HG02588 (cell line): ENCODE results near the gene TLK1.
A peak's percentile ranks its signal among the peaks of the same experiment; 100 is the strongest.

Experiments
- ATAC-seq: cut with Tn5 transposase; IDR thresholded peaks from one replicate; pipeline ENCODE4 v1.9.1; 2021; ENCODE audit warnings: mild to moderate bottlenecking, moderate library complexity; ENCODE audit not compliant: unreplicated experiment

Gene TLK1

DNA sequence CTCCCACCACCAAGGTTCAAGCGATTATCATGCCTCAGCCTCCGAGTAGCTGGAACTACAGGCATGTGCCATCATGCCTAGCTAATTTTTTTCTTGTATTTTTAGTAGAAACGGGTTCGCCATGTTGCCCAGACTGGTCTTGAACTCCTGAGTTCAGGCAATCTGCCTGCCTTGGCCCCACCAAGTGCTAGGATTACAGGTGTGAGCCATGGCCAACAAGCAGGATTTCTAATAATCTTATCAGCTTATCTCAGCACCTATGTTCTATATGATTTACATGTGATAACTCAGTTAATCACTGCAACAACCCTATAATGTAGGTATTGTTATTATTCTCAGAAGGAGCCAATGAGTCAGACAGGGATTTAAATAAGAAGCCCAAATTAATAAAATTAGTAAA, 151.3 kb downstream of the TLK1 start:
- no peak for ATAC-seq

DNA sequence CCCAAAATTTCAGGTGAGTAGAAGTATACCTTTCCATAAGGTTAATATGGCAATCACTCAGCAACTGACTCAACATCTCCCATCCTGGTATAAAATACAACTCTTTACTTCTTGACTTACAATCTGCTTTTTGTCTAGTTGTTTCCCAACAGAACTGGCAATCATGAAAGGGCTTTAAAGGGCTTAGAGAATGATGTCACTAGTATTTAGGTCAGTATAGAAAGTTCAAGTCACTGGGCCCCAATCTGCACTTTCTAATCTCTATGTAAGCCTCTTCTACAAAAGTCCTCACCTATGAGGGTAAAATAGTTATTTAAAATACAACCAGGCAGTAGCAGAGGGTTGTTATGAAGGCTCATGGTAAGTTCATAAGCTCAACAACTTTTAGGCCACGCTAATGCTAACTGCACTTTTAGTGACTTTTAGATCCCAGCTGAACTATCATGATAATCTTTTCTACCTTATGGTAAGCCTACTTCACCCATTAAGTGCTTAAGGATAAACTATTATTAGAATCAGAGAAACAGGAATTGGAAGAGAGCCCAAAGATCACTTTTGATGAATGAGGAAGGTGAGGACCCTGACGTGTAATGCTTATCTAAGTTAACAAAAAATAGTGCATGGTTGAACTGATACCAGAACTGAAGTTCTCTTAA, 152.0 kb downstream of the TLK1 start:
- no peak for ATAC-seq

DNA sequence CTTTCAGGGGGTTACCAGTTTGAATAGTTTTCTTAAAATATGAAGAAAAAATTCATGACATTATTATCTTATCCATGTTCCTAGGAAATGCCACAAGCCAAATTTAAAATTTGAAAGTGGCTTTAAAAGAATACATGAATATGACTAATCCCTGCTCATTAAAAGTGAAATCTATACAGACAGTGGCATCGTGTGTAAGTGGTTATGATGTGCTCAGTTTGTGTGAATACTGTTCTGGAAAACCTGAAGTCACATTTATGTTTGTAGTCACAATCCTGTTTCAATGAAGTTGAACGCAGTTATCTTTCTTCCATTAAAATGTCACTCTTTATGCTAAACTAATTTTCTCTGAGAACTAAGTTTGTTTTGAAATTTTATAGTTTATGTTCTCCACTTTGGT, 155.9 kb downstream of the TLK1 start:
- no peak for ATAC-seq

DNA sequence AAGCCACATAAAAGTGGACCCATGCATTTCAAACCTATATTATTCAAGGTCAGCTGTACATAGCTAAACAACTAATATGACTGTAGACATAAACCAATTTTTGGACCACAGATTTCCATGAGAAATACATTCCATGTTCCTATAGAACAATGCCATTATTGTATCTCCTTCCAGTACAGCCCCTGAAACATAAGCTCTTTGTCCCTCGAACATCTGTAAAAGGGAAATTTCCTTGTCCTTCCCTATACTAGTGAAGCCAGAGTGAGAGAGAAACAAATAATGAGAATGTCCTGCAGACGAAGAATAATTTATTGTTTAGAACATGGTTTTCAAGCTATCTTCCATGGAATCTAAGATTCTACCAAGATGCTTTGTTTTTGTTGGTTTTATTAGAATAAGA, 156.3 kb downstream of the TLK1 start:
- ATAC-seq: no peak

DNA sequence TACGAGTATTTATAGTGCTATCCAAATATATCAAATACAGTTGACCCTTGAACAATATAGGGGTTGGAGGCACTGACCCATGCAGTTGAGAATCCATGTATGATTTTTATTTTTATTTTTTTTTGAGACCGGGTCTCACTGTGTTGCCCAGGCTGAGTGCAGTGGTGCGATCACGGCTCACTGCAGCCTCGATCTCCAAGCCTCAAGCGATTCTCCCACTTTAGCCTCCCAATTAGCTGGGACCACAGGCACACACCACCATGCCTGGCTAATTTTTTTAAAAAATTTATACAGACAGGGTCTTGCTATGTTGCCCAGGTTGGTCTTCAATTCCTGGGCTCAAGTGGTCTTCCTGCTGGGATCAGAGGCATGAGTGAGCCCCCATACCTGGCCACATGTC, 161.0 kb downstream of the TLK1 start:
- ATAC-seq: no peak

DNA sequence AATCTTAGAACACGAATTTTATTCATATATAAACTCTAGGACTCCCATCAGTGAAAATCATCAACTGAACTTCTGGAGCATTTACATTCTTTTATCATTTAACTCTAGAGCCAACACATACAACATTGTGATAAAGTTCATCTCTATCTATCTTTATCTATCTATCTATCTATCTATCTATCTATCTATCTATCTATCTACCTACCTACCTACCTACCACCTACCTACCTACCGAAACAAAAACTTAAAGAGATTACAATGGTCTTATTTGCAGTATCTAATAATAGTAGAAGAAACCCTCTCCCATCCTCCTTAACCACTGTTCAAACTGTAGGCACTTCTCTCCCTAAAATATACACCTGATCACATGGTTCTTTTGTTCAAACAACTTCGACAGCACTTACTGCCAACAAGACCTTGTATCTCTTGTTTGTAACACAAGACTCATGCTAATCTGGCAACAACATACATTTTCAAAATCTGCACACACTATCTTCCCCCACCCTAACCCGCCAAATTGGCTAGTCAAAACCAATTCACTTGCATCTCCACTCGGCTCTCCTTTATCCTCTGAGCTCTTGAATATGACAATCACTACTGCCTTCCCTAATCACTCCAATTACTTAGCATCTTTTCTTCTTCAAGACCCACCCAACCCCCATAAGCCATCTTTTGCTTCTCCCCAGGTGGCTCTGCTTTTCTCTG, 162.6 kb downstream of the TLK1 start:
- ATAC-seq: no peak

DNA sequence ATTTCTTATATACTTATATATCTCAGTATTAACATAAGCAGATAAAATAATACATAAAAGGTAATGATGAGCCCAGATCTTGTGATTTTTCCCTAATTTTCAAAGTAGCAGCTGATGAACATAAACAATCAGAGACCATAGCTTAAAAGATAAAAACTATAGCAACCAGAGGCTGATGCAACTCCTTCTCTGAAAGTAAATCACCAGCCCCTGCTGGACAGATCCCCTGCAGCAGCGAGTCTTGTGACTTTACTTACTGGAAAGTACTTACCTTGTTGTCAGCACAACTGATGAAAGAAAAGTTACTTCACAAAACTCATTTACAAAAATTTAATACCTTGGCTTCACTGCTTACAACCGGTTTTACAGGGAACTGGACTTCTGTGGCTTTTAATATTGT, 164.4 kb downstream of the TLK1 start:
- no peak for ATAC-seq

DNA sequence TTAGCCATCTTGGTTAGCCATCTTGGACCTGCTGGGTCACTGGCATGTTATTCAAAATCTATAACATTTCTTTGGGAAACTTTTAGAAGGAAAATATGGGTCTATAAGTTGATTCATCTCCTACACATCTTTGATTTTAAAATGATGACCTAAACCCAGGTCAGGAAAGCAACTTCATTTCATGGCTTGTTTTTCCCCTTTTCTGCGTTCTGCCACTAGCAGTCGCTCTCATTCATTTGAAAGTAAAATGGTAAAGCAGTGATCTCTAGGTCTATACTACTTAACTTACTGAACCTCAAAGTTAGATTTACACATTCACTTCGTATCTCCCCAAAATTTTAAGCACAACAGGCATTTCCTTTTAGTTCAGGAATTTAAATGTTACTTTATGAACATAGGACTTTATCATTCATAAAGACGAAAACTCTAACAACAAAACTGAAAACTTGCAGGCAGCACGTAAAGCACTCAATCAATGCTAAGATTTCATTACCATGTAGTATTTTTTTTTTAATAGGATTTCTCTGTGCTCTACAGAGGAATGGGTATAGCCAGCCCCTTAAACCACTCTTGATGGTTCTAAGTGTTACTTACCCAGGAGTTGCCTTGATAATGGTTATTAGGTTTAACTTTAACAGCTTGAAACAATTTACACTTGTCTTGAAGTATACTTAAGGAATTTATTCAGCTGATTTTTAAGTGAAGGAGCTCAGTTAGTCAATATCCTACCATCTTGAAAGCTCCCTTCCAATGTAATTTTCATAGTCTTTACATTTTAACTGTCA, 169.1 kb downstream of the TLK1 start:
- ATAC-seq: no peak

DNA sequence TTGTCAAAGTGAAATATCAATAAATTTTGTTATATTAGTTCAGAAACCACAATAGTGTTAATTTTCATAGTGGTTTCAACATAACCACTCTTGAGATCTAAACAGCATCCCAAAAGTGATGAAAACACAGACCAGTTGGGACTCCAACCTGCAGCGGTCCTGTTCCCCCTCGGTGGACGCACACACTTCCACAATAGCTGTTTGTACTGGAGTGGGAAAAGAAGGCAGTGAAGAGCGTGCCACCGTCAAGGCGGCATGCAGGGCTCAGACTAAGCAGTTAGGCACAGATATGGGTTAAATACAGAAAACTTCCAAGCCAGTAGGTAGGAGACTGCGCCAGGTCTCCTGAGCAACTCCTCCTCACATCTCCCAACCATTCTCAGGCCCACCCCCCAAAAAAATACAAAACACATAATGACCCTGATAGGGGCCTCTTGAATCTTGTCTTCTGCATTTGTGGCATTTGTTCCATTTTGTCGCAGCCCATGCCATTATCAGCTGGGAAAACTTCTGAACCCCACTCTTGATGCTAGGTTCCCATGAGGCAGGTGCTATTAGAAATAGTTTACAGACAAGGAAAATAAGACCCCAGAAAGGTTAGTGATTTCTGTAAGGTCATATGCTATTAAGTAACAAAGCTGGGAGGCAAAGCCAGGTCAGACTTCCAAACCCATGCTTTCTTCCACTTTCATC, 174.0 kb downstream of the TLK1 start:
- ATAC-seq: no peak

DNA sequence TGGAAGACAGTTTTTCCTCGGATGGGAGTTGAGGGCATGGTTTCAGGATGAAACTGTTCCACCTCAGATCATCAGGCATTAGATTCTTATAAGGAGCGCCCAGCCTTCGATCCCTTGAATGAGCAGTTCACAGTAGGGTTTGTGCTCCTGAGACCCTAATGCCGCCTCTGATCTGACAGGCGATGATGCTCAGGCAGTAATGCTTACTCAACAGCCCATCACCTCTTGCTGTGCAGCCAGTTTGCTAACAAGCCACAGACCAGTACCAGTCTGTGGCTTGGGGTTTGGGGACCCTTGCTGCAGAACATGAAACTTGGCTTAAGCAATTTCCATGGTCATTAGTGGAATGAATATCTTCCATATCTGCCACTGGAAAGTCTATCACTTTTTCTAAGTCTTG, 175.3 kb downstream of the TLK1 start:
- no peak for ATAC-seq

DNA sequence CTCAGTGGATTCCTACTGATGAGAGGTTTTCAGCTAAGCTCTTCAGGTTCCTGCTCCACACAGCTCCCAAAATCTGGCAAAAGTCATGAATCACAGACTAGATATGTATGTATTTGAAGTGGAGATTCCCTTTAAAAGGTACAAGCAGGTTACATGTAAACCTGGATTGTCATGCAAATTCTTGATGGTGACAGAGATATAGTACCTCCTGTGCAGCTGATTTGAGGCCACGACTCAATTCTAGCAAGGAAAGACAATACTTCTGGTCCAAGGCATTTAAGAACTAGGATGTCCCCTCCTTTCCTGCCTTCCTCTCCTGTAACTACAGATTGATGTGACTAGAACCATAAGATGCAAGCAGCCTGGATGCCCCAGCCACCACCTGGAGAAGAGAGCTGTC, 176.6 kb downstream of the TLK1 start:
- ATAC-seq: no peak

DNA sequence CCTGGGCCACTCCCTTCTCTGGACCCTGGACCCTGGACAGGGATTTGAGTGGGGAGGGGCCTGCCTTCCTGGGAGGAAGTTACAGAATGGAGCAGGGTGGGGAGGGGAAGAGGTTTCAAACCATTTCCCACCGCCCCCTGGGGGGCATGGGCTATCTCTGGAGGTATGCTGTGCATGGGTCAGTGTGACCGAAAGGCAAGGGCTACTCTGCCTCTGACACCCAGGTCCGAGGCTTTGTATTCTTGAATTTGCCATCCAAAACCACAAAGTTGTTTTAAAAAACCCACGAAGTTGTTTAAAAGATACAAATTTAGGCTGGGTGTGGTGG, 184.8 kb downstream of the TLK1 start:
- no peak for ATAC-seq

DNA sequence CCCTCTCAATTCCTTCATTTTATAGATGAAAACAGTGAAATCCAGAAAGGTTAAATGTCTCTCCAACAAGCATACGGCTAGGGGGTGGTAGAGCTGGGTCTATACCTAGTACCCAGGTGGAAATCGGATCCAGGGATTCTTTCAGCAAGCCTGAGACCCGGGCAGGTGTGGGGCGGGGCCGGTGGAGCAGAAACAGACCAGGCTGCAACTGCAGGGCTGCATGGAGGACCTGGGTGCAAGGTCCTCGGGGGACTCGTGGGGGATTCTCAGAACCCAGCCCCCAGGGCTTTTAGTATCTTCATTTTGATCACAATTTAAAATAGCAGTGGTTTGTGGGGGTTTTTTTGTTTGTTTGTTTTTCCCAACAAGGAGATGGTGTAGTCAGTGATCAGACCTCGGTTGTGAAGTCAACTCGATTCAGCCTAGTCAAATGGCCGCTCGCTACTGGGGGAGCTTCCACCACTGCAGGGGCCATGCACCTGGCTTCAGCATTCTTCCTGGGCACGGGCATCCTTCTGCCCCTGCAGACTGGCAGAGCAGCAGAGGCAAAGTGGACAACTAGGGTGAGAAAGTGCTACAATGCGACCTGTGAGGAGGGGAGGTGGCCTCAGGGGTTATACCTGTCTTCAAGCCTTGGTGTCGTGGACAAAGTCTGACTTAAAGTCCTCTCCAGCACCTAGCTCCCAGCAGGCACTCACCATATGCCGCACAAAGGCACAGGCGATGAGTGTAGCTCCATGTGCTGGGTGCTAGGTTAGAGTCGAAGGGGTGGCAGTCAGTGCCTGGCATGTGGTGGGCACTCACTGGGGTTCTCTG, 185.4 kb downstream of the TLK1 start:
- ATAC-seq: no peak

DNA sequence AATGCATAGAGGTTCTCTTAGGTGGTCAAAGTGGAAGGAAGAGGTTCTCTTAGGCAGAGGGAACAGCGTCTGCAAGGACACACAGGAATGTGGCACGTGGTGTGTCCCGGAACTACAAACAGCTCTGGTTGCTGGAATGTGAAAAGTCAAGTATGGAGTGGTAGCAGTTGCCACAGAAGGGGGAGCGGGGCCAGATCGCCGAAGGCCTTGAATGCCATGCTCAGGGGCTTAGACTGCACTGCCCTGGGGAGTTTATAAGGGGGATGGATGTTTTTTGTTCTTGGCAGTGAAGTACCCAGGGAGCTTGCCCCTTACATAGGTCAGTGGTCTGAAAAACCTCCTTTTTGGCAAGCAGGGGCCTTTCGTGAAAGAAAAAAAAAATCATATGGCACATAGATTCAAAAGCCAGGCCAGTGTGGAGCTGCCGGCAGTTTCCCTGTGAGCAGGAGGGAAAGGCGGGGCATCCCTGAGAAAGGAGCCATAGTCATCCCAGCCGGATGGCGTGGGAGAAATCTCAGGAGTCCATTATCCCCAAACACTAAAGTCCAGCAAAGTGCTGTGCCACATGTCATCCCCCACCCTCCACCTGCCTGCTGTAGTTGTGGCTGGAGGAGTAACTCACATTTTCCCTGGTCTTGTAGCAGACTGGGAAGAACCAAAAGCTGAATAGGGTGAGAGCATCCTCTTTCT, 186.2 kb downstream of the TLK1 start:
- no peak for ATAC-seq

DNA sequence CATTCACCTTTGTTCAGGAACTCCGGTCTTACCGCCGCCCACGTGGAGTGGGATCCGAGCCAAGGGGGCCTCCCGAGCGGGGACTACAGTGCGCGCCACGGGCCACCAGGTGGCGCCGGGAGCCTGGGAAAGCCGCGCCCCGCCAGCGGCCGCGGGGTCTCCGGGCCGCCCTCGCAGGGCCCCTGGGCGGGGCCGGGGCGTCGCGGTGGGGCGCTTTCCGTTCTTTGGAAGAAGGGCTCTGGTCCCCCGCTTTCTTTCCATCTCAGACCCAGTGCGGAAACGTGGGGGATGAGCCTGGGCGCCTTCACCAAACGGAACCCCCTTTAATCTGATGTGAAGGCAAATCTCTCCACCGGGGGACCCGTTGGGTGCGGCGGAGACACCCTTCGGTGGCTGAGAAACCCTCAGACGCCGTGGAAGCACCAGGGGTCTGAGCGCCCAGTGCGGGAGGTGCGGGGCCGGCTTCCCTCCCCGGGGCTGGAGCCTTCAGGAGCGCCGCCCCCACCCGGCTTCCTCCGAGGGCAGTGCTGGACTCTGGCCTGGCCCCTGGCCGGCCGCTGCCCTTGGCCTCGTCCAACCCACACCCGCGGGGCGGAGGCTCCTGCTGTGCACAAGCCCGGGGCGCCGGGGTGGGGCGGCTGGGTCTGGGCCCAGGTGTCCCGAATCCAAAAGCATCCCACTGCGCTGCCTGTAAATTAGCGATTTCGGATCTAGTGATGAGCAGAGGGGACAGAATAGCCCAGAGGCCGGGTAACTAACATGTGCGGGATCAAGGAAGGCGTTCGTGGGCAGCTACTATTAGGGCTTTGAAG, 187.0 kb downstream of the TLK1 start:
- peak; percentile 89 for ATAC-seq

DNA sequence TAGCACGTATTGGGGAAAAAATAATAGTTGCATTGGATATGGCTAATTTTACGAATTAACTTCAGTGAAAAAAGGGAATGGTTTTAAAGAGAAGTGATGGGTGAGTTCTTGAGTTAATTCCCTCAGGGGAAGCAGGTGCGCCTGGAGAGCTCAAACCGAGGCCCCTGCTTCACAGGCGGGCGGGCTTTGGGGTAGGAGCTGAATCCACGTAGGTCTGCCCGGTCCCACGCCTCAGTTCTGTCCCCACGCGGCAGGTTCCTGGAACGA, 187.5 kb downstream of the TLK1 start:
- ATAC-seq: no peak

DNA sequence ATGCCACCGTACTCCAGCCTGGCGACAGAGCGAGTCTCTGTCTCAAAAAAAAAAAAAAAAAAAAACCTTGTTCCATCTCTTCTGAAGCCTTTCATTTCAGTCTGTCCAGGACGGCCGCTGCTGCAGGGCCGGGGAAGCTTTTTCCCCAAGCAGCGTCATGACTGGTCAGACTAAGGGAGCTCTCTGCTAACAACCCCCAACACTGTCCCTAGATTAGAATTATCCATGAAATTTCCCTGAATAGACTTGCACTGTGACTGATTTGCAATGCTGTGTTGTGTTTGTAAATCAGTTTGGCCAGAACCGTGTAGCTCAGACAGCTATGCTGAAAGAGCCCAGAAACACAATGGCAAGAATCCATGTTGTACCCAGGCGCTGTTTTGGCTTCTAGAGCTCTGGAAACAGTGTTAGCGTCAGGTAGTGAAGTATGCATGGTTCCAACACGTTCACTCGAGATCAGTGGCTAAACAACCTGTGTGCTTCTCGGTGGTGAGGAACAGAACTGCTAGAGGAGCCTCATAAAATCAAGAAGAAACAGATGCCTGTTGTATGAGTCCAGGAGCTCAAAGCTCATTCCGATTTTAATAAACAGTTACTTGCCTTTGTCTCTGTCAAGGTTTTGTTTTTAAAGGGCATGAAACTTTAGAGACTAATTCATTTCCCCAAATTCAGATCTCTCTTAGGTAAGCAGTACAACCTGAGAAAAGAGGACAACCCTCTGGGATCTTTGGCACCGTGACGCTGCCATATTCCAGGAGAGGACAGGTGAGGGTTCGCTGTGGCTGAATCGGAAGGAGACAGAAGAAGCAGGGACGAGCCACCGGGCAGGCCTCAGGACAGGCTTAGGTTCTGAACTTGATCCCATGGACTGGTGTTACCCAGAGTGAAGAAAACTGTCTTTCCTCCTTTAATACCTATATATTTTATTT, 188.1 kb downstream of the TLK1 start:
- no peak for ATAC-seq

DNA sequence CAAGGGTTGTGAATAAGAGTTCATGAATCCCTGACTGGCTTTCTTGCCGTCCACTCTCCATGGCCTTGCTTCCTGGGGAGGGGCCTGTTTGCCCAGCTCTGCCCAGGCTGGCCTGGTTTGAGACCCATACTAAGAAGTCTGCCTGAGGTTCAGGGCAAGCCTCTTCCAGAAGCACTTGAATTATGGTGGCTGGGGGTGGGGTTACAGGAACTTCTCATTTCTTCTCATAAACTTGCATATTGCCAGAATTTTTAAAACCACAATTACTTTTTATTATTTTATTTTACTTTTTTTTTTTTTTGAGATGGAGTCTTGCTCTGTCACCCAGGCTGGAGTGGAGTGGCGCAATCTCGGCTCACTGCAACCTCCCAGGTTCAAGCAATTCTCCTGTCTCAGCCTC, 189.6 kb downstream of the TLK1 start:
- no peak for ATAC-seq
